IMR-90 (cell line): Measurements from ENCODE around the gene TAS2R1. TPM values are rescaled to one million over a fixed set of nuclear protein-coding genes. Genes with fewer than 3 reads are reported as not detected.

Experiments used
- ATAC-seq: fragments of 200-7000 bp; cut with Tn5 transposase; 2 replicates; pipeline ENCODE4 v1.9.1; 2020; ENCODE audit warnings: low read depth, mild to moderate bottlenecking, moderate library complexity
- BruUV-seq: library from RNA; stranded (reverse); fragments of 400-500 nt; replicated peaks from 2 replicates; lab custom pipeline; 2021; lab: Mats Ljungman, UMichigan
- CTCF ChIA-PET: fragments of 300-600 bp; formaldehyde crosslinking; extraction: SDS; loops from one replicate; lab custom pipeline; 2021; ENCODE audit warnings: antibody characterized with exemption; lab: Yijun Ruan, JAX
- POLR2A ChIA-PET: fragments of 300-600 bp; sonication (Branson Sonifier 250); formaldehyde crosslinking; loops from one replicate; lab custom pipeline; 2022; ENCODE audit warnings: antibody characterized with exemption; ENCODE audit not compliant: unreplicated experiment; lab: Charles Lee
- DNase-seq: peaks from one replicate; pipeline ENCODE4 v3.0.0; 2013
- H2AFZ ChIP-seq: replicated peaks from 2 replicates; pipeline ENCODE3; 2013; ENCODE audit warnings: low read length, mild to moderate bottlenecking; ENCODE audit not compliant: poor library complexity
- H2AK5ac ChIP-seq: 2 replicates; pipeline ENCODE4 v1.6.1; 2013; ENCODE audit warnings: low read depth, low read length, inconsistent platforms
- H2AK9ac ChIP-seq: replicated peaks from 2 replicates; pipeline ENCODE3; 2013; ENCODE audit warnings: mild to moderate bottlenecking, low read depth, low read length, moderate library complexity; ENCODE audit not compliant: poor library complexity
- H2BK120ac ChIP-seq: 2 replicates; pipeline ENCODE4 v1.6.1; 2013; ENCODE audit warnings: low read depth, low read length, inconsistent platforms
- H2BK15ac ChIP-seq: 3 replicates; pipeline ENCODE4 v1.6.1; 2013; ENCODE audit warnings: low read depth, low read length, inconsistent platforms
- H2BK20ac ChIP-seq: 2 replicates; pipeline ENCODE4 v1.6.1; 2013; ENCODE audit warnings: low read depth, mild to moderate bottlenecking, inconsistent platforms, low read length, moderate library complexity
- H2BK5ac ChIP-seq: 2 replicates; pipeline ENCODE4 v1.6.1; 2013; ENCODE audit warnings: mild to moderate bottlenecking, low read depth, low read length, inconsistent platforms; ENCODE audit not compliant: poor library complexity, severe bottlenecking
- H3K14ac ChIP-seq: replicated peaks from 2 replicates; pipeline ENCODE4 v1.6.1; 2013; ENCODE audit warnings: low read depth, low read length, inconsistent platforms
- H3K18ac ChIP-seq: 2 replicates; pipeline ENCODE4 v1.6.1; 2013; ENCODE audit warnings: low read depth, low read length, control low read depth
- H3K23ac ChIP-seq: 2 replicates; pipeline ENCODE4 v1.6.1; 2013; ENCODE audit warnings: low read depth, low read length, inconsistent platforms
- H3K27ac ChIP-seq: 2 replicates; pipeline ENCODE4 v1.5.1; 2013; ENCODE audit warnings: mild to moderate bottlenecking, control low read depth, low read length; ENCODE audit not compliant: insufficient read depth
- H3K27me3 ChIP-seq: 2 replicates; pipeline ENCODE4 v1.6.1; 2013; ENCODE audit warnings: low read length; ENCODE audit not compliant: control insufficient read depth, insufficient read depth
- H3K36me3 ChIP-seq: 2 replicates; pipeline ENCODE4 v1.6.1; 2013; ENCODE audit warnings: low read length, mixed read lengths; ENCODE audit not compliant: control insufficient read depth, insufficient read depth
- H3K4ac ChIP-seq: 2 replicates; pipeline ENCODE4 v1.6.1; 2013; ENCODE audit warnings: low read depth, low read length, inconsistent platforms
- H3K4me1 ChIP-seq: 2 replicates; pipeline ENCODE4 v1.6.1; 2013; ENCODE audit warnings: low read length, mixed read lengths; ENCODE audit not compliant: control insufficient read depth, insufficient read depth
- H3K4me2 ChIP-seq: 2 replicates; pipeline ENCODE4 v1.6.1; 2013; ENCODE audit warnings: low read depth, mild to moderate bottlenecking, control low read depth, low read length, moderate library complexity
- H3K4me3 ChIP-seq: 2 replicates; pipeline ENCODE4 v1.5.1; 2013; ENCODE audit warnings: low read depth, mild to moderate bottlenecking, control low read depth, low read length, moderate library complexity; ENCODE audit not compliant: insufficient read depth
- H3K56ac ChIP-seq: 2 replicates; pipeline ENCODE4 v1.6.1; 2013; ENCODE audit warnings: low read length, inconsistent platforms; ENCODE audit not compliant: insufficient read depth; ENCODE audit errors: extremely low read depth
- H3K79me1 ChIP-seq, 2 experiments: 2 replicates each; pipeline ENCODE4 v1.6.1; 2013; ENCODE audit warnings: low read length in 2 of 2, inconsistent platforms in 1 of 2, low read depth in 1 of 2
- H3K9ac ChIP-seq: 2 replicates; pipeline ENCODE4 v1.6.1; 2013; ENCODE audit warnings: low read depth, low read length, control low read depth
- H3K9me1 ChIP-seq: 2 replicates; pipeline ENCODE4 v1.6.1; 2013; ENCODE audit warnings: low read length, inconsistent platforms; ENCODE audit not compliant: insufficient read depth
- H3K9me3 ChIP-seq: 2 replicates; pipeline ENCODE4 v1.6.1; 2013; ENCODE audit warnings: low read length; ENCODE audit not compliant: control insufficient read depth, insufficient read depth
- H4K20me1 ChIP-seq: 2 replicates; pipeline ENCODE4 v1.6.1; 2013; ENCODE audit warnings: low read length, inconsistent platforms; ENCODE audit not compliant: insufficient read depth
- H4K5ac ChIP-seq: 2 replicates; pipeline ENCODE4 v1.6.1; 2013; ENCODE audit warnings: mild to moderate bottlenecking, low read depth, low read length, control low read depth
- H4K8ac ChIP-seq, 2 experiments: 2 replicates each; pipeline ENCODE4 v1.6.1; 2013; ENCODE audit warnings: low read depth in 2 of 2, low read length in 2 of 2, control low read depth in 1 of 2, inconsistent platforms in 1 of 2
- H4K91ac ChIP-seq: 2 replicates; pipeline ENCODE4 v1.6.1; 2013; ENCODE audit warnings: low read depth, low read length, inconsistent platforms; ENCODE audit not compliant: insufficient read depth
- CEBPB ChIP-seq: IDR thresholded peaks from 2 replicates; pipeline ENCODE4 v1.6.1; 2012; ENCODE audit warnings: low read depth, low read length, improper control_type of control experiment
- MXI1 ChIP-seq: IDR thresholded peaks from 2 replicates; pipeline ENCODE4 v1.6.1; 2012; ENCODE audit warnings: low read depth, mild to moderate bottlenecking, low read length, moderate library complexity, borderline replicate concordance
- WGBS, 2 experiments: methylation state at CpG; one replicate each; pipeline versions ENCODE4 v1.1.5 to v1.1.7; 2013; ENCODE audit warnings: missing lambda C conversion rate in 2 of 2; ENCODE audit not compliant: insufficient read length in 1 of 2; ENCODE audit errors: extremely low coverage in 2 of 2; 5-methylcytosine and 5-hydroxymethylcytosine counted together
- dilution Hi-C: fragments of 300-500 bp; cut with HindIII; formaldehyde crosslinking; loops from one replicate; pipeline ENCODE4 v1.14.3; 2018; ENCODE audit warnings: low sequenced_read_pairs; ENCODE audit not compliant: unreplicated experiment
- in situ Hi-C: fragments of 300-500 bp; cut with MboI; formaldehyde crosslinking; loops from 3 replicates; pipeline ENCODE4 v1.14.3; 2019; ENCODE audit warnings: low sequenced_read_pairs, inconsistent platforms, mixed read lengths
- intact Hi-C: fragments of 100-400 bp; cut with micrococcal nuclease; formaldehyde crosslinking; loops from 2 replicates; pipeline ENCODE4 v1.10.0; 2022
- polyA plus RNA-seq, 3 experiments: library from polyadenylated mRNA; depleted of rRNA; stranded (reverse); fragments of >200 nt; gene quantifications; 2 replicates each; pipeline ENCODE4 v1.2.3, GENCODE V29; 2012; ENCODE audit warnings: low replicate concordance in 1 of 3
- total RNA-seq: library from RNA; depleted of rRNA; stranded (reverse); fragments of >200 nt; gene quantifications from 2 replicates; pipeline ENCODE4 v1.2.3, GENCODE V29; 2012

The TAS2R1 gene
- total and polyA plus RNA-seq, 2 of the 4 experiments (the other 2 are of a cell fraction): not detected

DNA sequence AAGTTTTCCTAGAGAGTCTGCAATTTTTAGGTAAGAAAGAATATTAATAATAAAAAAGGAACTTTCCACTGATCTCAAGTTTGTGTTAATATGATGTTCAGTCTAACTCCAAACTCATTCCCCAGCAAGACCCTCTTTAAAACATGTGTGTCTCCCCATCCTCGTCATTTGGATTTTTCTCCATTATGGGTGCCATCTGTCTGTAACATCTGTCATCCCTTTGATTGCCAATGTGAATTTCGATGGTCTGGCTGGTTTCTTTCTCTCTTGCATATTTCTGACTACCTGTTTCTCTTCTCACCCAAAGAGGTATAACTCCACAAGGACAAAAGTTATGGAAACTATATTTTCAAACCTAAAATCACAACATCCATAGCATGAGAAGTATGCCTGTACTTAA lies 4.4 kb downstream of the TAS2R1 start:
- Histone ChIP-seq H3K27me3 (no peaks in the 10 kb centered on the region), H3K18ac (no peak overlapping the region), H2AK5ac (no peak overlapping the region), H3K23ac (no peak overlapping the region), H3K14ac (no peak overlapping the region), H3K4me2 (no peak overlapping the region), H2AK9ac (no peak overlapping the region), H3K79me1 (no peaks in the 10 kb centered on the region), H3K56ac (no peak overlapping the region), H3K4ac (no peak overlapping the region), H4K5ac (no peak overlapping the region), H2BK120ac (no peak overlapping the region), H3K27ac (no peak overlapping the region), H4K8ac (no peak overlapping the region), H3K9me1 (peaks cover 14% of the 10 kb centered on the region), H2BK15ac (no peak overlapping the region), H2BK20ac (no peak overlapping the region; the same call in 1 of the 2 replicates), H3K4me3 (no peak overlapping the region), H2AFZ (no peak overlapping the region), H3K4me1 (peaks cover 11% of the 10 kb centered on the region), H4K91ac (no peak overlapping the region), H4K20me1 (no peaks in the 10 kb centered on the region), H3K9ac (no peak overlapping the region), H3K9me3 (no peaks in the 10 kb centered on the region), H2BK5ac (no peak overlapping the region), H3K36me3 (no peaks in the 10 kb centered on the region)
- dilution Hi-C loops: no loop called here
- ATAC-seq (no peak), DNase-seq (no peak)
- ChIA-PET CTCF (no interaction called here), POLR2A (no interaction called here)
- 86% methylated on average over 1 of the region's 2 CpGs; no CpG with 5 or more reads in 1 of the 2 experiments for WGBS, 2 experiments
- TF ChIP-seq CEBPB: no peak
- TF ChIP-seq MXI1: no peak
- in situ Hi-C loops: no loop called here
- BruUV-seq: no TSS peak
- intact Hi-C loops: no loop called here
